ENCODE data around the gene RAPGEF6.

DNA sequence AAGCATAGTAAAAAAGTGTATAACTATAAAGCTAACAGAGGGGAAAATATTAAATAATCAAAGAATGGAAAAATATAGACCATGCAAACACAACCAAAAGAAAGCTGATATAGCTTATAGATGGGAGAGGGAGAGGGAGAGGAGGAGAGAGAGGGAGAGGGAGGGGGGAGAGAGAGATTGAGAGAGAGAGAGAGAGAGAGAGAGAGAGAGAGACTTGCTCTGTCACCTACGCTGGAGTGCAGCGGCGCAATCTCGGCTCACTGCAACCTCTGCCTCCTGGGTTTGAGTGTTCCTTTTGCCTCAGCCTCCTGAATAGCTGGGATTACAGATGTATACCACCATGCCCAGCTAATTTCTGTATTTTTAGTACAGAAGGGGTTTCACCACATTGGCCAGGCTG lies 110.6 kb downstream of the RAPGEF6 start:
- TF ChIP-seq, protein P1, sequence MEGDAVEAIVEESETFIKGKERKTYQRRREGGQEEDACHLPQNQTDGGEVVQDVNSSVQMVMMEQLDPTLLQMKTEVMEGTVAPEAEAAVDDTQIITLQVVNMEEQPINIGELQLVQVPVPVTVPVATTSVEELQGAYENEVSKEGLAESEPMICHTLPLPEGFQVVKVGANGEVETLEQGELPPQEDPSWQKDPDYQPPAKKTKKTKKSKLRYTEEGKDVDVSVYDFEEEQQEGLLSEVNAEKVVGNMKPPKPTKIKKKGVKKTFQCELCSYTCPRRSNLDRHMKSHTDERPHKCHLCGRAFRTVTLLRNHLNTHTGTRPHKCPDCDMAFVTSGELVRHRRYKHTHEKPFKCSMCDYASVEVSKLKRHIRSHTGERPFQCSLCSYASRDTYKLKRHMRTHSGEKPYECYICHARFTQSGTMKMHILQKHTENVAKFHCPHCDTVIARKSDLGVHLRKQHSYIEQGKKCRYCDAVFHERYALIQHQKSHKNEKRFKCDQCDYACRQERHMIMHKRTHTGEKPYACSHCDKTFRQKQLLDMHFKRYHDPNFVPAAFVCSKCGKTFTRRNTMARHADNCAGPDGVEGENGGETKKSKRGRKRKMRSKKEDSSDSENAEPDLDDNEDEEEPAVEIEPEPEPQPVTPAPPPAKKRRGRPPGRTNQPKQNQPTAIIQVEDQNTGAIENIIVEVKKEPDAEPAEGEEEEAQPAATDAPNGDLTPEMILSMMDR (conservative IDR thresholded peaks at IDR 0.05; ENCODE audit: low read depth, low read length): no peak
- no peak for TF ChIP-seq EZH2 (IDR thresholded peaks at IDR 0.05; ENCODE audit: borderline replicate concordance, low read depth, low read length, poor library complexity, severe bottlenecking)

All from A673 (cell line).